ENCODE measurements around the gene GJB6.
"Not testable (repeated sequence)": the region's sequence is repeated elsewhere in the genome, so short reads cannot be mapped to it uniquely, and the experiment has no call there.

Gene GJB6

DNA sequence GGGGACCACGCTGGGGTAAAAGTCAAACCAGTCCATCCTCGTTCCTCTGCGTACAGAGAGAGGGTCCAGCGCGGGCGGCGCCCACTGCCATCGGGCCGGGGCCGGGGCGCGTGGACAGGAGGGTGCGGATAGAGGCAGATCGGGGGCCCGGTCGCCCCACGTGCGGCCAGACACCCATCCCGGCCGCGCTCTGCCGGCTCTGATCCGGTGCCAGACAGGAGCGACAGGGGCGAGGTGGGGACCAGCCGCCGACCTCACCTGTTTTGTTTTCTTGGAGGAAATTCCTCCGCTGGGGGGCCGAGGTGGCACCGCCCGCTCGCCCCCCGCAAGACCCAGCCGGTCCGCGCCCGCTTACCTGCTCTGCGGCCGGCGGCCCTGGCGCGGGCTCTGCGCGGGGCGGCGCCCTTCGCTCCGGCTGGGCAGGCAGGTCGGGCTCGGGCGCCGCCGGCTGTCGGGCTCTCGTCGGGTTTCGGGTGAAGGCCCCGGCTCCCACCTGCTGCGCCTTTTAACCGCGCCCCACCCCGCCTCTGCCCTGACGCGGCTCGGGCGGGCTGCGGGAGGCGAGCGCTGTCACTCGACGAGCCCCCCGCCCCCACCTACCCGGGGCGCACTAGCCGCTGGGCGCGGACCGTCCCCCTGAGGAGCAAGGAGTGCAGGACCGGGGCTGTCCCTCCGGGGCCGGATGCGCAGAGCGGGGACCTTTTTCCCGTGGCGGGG lies at the start of gene GJB6:
TSS of gene GJB6 (minus strand) at position 481 of the 717 bp plus-strand sequence. CDS start 8,839 bp downstream, outside the sequence.
- peak; percentile 16 for DNase-seq

DNA sequence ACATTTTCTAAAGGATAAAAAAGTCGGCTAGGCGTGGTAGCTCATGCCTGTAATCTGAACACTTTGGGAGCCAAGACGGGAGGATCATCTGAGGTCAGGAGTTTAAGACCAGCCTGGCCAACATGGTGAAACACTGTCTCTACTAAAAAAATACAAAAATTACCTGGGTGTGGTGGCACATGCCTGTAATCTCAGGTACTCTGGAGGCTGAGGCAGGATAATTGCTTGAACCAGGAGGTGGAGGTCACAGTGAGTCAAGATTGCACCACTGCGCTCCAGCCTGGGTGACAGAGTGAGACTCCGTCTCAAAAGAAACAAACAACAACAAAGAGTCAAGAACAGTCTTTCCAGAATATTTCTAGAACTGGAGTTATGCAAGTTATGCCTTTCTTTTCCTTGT lies 44.8 kb upstream of the GJB6 start:
- DNase-seq, result not testable (repeated sequence)

DNA sequence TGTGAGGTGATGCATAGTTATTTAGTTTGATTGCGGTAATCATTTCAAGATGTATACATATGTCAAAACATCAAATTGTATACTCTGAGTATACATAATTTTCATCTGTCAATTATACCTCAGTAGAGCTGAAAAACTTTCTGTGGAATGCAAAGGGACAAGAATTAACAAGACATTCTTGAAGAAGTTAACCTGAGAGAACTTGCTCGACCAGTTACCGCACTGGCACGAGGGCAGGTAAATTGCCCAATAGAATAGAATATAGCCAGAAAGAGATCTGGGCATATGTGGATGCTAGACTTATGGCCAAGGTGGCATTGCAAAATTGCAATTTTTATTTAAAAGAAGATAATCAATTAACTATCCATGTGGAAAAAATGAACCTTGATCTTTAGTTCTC lies 42.3 kb upstream of the GJB6 start:
- no peak for DNase-seq

DNA sequence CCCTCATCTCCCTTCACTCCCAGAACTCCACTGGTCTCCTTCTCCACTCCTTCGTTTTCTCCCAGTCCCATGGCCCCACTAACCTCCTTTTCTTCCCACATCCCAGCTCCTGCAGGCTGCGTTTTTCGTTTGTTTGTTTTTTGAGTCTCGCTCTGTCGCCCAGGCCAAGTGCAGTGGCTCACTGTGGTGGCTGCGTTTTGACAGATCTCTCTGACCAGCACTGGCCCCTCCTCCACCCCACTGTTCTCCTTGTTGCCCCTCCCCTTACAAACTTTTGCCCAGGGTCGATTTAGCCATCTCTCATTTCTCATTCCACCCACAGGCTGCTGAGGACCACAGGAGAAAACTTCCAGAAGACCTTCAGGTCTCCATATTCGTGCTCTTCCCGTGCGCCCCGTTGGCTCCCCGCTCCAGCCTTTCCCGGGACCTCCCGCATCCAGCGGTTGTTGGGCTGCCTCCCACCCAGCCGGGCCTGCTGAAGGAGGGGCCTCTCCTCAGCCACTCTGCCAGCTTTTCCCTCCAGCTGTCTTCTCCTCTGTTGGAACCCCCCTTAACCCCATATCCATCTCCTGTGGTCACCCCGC lies 40.6 kb upstream of the GJB6 start:
- no peak for DNase-seq

DNA sequence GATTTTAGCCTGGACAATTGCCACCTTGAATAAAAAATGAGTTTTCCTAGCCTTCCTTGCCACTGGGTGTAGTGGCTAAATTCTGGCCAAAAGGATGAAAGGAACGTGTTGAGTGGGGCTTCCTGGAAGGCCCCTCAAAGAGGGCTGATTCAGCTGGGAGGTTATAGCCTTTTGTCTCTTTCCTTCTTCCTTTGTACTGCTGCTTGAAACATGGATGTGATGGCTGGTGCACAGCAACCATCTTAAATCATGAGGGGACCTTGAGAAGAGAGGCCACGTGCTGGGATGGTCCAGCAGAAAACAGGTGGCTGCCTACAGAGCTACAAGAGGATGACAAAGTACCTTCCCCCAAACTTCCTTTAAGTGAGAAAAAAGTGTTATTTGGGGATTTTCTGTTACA lies 40.0 kb upstream of the GJB6 start:
- no peak for DNase-seq

DNA sequence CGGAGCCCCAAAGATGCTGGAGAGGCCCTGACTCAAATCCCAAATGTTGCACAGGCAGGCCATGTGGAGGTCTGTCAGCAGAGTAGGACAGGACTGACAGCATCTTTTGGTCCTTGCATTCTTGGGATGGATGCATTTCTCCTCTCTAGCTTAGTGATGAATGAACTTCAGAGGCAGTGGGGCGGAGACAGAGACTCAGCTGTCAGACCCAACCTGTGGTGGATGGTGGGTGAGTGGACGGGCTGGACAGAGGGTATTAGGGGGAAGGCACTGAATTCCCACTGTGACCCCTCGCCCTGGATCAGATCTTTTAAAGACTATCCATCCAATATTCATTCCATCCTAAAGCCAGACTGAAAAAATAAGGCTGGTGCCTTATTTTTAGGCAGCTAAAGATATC lies 39.3 kb upstream of the GJB6 start:
- no peak for DNase-seq

DNA sequence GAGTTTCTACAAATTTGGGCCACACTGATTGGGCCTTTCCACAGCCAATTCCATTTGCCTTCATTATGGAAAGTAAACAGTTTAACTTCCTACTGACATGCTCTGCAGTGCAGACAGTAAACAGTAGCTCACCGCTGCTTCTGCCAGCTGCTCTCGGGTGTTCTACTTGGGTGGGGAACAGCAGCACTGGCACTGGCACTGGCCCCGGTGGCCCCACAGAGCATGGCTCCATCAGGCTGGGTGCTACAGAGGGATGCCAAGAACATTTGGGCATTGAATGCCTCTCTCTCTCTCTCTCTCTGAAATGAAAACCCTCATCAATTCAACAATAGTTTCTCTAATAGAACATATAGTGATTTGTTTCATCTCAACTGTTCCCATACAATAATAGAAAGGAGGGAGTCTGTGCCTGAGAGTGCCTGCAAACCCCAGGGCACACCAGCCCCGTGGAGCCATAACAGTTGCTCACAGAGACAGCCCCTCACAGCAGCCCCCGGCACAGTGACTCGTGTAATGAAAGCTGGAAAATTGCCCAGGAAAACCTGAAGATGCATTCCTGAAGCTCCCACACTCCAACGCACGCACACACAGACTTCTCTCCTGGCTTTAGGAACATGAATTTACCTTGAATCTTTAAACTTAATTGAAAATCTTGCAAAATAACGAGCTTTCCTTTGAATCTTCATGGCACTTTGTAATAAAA lies 38.2 kb upstream of the GJB6 start:
- no peak for DNase-seq

DNA sequence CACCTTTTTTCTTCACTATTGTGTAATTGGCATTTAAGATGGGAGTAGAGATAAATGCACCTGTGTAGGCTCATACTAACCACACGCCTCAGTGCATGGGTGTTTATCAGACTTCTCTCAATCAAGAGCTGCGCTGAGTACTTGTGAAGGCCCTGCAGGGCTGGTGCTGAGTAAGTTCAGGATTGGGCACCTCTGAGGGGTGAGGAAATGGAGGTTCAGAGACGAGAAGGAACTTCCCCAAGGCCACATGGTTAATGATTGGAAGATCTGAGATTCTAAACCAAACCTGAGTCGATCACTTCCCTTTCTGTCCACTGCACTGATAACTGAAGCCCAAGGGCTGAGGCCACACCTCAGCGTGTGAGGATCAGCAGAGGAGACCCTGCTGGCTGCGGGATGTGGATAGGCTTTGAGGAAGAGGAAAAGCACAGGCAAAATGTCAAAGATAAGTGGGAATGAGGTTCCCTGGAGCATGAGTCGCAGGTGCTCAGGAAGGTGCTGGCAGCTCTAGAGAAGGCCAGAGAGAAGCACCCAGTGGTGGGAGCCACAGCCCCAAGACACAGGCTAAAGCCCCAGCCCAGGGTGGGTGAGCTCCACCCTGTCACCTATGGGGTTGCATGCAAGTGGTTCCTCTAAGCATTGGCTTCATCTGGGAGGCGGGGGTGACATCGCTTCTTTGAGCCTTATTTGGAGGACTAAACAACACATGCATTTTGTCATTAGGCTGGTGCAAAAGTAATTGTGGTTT lies 32.3 kb upstream of the GJB6 start:
- no peak for DNase-seq

DNA sequence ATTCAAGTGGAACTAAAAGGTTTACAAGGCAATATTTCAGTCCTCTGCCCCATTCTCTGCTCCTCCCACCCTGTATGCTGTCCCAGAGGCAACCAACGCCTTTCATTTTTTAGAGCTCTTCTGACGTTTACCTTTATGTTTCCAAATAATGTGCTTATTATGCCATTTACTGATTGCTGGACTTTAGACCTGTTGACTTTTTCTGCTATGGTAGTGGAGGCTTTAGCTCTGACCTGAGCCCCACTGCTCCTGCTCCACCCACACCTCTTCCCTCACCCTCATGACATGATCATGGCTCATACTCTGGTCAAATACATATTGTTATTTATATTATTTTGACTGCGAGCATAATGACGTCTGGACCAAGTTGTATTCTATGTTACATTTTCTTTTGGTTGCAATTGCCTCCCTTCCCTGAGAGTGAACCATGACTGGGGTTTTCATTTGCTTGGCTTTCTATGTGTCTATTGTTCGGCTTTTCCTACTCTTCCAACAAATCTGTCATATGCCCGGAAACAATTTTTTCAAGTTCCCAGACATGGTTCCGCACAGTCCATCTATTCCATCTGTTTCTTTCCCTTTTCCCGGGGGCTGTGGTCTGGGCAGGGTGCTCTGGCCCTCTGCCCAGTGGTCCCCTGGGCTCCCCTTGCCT lies 31.4 kb upstream of the GJB6 start:
- no peak for DNase-seq

DNA sequence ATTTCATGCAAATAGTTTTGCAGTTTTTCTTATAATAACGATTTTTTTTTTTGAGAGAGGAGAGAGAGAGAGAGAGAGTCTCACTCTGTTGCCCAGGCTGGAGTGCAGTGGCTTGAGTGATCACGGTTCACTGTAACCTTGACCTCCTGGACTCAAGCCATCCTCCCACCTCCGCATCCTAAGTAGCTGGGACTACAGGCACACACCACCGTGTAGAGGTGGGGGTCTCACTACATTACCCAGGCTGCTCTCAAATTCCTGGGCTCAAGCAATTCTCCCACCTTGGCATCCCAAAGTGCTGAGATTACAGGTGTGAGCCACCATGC lies 26.8 kb upstream of the GJB6 start:
- DNase-seq, result no peak

DNA sequence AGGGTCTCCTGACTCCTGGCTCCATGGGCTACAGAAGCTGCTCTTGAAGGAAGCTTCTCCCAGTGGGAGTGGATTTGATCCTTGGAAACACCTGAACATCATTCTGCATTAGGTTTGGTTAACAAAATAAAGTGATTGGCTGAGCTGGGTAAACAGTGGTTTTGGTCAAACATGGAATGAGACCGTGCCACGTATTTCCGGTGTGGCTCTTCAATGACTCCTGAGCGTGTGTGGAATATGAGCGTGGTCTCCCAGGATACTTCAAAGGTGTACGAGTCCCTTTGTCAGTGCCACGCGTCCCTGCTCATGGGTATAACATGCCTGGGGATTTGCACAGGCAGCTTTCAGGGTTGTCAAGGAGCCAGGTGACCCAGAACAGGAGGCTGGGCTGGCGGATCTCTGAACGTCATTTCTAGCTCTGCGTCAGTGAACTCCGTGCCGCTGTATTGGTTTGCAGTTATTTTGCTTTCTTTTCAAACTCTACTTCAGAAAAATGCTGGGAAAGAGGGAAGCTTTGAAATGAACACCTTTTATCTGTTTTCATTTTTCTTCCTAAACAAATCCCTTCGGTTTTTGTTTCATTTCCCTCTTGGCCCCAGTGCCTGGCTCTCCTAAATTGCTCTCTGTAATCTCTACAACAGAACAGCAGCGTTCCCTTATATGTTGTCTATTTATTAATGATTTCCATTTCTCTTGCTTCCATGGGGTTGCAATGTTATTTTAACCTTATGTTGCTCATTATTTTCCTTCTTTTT lies 26.3 kb upstream of the GJB6 start:
- DNase-seq, result no peak

DNA sequence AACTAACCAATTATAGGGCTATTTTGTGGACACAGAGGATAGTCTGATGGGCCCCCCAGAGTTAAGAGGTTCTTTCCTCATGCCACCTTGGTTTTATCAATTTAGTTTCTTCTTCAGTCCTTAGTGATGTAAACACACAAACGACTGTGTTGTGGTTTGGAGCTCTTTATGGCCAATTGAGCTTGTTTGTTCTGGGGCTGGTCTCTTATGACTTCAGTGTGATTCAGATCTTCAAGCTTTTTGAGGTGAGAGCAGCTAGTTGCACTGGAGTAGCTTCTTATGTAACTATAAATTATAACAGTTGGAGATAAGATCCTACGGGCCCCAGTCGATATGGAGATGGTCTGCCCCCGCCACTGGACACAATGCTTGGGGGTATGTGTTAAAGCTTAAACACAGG lies 22.0 kb upstream of the GJB6 start:
- no peak for DNase-seq

DNA sequence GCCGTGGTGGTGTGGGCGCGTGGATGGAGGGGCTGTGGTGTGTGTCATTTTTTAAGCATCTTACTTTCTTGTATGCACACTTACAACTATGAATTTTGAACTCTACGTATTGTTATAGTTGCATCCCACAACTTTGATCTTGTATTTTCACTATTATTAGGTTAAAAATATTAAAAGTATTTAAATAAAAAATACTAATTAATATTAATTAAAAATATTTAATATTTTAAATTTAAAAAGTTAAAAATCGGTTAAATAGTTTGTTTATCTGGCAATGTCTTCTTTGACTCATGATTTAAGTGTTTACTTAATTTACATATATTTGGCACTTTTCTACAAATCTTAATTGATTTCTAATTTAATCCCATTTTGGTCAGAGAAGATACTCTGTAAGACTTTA lies 17.8 kb upstream of the GJB6 start:
- no peak for DNase-seq

DNA sequence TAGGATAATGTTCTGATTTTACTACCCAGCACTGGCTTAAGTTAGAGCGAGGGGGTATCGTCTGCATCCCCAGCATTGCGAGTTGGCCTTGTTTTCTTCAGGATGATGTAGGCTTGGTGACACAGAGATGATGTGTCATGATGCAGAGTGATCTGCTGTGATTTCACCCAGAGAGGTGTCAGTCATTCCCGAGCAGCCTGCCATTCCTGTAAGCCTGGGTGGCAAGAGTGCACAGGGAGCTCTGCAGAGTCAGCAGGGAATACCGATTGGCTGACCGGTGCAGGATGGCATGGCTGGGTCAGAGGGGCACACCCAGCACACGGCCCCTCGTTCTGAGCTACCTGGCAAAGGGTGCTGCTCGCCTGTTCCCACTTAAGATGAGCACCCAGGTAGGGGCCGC lies 15.8 kb upstream of the GJB6 start:
- no peak for DNase-seq

DNA sequence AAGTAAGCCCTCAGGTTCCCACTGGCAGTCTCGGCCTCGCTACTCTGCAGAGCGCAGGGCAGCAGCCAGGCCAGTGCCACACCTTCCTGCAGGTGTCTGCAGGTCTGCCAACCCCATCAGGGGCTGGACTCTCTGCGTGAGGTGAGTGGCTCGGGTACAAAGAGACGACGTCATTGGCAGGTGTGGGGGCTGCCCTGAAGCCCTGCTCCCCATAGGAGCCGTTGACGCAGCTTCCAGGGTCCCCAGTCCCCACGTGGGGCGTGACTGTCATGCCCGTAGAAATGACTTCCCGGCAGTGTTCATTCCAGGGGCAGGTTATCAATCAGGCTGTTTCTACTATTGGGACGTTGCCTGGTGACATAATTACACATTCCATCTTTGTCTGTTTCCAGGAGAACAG lies 15.3 kb upstream of the GJB6 start:
- DNase-seq, result no peak

DNA sequence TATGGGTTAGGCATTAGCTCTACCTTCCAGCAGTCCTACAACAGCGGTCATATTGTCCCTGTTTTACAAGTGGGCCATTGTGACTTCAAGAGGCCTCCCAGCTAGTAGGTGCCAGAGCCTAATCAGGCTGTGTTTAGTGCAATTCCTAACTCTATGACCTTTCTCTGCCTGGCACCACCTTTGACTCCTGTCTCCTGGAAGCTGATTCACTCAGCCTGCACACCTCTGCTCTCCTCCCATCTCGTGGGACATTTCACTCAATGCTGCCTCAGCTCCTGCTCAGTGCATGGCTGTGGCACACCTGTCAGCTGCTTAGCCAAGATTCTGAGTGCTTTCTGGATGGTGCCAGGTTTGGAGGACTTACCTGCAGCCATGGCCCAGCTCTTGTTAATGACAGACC lies 9.5 kb upstream of the GJB6 start:
- no peak for DNase-seq

DNA sequence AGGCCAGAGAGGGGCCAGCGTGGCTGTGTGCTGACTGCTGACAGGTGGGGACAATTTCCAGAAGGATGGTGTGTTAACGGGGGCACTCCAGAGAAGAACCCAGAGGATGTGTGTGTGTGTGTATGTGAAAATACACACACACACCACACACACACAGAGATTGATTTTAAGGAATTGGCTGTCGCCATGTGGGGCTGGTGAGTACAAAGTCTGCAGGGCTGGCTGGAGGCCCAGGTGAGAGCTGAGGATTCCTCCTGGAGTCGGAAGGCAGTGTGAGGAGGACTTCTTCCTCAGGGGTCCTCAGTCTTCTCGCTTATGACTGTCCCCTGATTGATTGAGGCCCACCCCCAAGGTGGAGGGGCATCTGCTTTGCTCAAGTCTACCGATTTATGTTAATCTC lies 7.6 kb upstream of the GJB6 start:
- DNase-seq, result no peak

DNA sequence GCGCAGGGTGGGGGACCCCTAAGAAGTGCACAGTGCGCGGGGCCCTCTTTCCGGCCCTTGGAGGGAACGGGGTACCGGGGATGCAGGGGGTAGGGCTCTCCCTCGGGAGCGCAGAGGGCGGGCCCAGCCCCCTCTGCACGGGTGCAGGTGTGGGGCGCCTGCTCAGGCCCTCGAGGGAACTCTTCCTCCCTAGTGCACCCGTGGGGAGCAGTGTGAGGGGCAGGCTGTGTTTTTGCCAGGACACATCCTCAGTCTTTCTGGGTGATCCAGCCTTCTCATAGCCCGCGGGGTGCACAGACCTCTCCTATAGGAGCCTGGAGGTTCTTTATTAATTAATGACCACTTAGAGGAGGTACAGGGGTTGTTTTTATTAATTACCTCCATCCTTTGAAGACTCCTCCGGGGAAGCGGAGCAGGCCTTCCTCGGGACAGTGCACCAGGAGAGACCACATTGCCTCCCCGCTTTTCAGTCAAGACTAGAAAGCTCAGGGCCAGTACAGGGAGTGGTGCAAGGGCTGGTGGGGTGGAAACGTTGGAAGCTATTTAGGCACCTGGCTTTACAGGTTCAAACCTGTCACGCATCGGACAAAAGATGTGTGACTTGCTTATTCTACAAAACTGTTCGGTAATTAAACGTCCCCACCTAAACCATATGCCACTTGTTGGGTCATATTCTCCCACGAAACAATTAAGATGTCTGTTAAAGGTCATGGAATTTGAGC lies 598 bp upstream of the GJB6 start:
- DNase-seq, result no peak

DNA sequence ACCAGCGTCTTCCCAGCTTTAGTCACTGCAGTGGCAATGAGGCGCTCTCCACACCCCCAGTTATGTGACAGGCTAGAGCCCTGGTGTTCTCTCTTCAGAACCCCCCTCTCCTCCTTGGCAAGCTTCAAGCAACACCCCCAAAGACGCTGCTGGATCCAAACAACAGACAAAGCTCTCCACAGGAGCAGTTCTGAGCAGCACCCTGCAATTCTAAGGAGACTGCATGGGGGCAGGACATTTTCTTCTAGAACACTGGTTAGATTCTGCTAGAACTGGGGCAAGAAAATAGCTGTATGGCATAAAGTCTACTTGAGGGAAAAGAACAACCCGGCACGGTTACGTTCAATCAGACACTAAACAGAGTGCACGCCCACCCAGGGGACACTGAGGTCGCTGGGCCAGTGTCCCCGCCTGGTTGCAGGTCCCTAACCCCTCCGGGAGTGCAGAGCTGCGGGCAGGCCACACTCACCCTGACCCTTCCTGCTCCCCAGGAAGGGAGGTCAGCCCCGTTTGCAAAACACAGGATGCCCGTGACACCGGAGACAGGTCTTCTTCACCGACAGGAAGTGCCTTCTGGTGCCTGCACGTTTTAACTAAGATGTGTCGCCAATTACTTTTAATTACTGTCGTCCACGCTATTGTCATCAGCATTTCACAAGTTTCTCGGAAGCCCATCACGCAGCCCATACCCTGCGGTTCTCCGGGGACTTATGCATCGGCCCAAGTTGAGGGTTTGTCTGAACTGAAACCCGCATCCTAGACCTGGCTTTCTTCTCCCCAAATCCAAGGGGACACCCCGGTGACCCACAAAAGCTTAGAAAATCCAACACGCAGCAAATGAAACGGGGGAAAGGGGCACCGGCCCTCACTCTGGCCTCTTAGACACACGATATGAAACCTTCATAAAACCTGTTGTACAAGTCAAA lies 943 bp downstream of the GJB6 start:
- peak; percentile 11 for DNase-seq

DNA sequence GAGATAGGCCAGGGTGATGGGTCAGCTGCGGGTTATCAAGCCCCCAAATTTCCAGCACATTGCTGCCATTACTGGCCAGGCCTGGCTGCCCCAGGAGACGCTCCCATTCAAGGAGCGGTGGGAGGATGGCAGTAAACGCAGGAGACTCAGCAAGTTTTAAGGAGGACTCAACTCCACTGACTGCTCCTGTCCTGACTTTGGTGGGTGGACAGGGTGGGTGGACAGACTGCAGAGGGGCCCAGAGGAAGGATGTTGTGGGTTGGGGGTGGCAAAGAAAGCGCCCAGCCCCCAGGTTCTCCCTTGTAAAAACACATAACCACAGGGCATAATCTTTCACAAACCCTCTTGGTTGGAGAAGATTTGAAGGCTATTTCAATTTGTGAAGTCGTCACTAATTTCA lies 4.4 kb downstream of the GJB6 start:
- DNase-seq, result no peak

DNA sequence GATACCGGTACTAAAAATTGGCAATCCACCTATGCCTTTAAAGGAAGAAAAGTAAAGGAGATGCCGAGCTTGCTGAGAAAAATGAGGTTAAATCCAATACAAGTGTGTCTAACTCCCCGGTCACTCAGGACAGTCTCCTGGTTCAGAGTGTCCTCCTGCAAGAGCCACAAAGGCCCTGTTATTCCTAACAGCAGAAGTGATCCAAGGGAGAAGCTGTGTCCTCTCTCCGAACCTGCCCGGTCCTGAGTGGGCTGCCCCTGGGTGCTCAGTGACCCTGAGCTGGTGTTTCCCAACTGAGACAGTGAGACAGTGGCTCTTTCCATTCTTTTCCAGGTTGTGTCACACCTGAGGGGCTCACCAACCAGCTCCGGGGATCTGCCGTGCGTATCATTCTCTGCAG lies 4.8 kb downstream of the GJB6 start:
- DNase-seq, result no peak

Data from CD4-positive, alpha-beta T cell treated with Interleukin-12 subunit alpha and Interleukin-12 subunit beta, for 1 hour (primary cell).